Activated naive CD8-positive, alpha-beta T cell (primary cell): Measurements from ENCODE around the gene SLC3A2.
"Not testable (repeated sequence)": the region's sequence is repeated elsewhere in the genome, so short reads cannot be mapped to it uniquely, and the experiment has no call there.

Experiments used
- H3K27ac Mint-ChIP-seq: one replicate; pipeline ENCODE4 v1.8.0; 2021; ENCODE audit warnings: mixed read lengths
- H3K27me3 Mint-ChIP-seq: one replicate; pipeline ENCODE4 v1.8.0; 2021; ENCODE audit warnings: mixed read lengths
- H3K36me3 Mint-ChIP-seq: one replicate; pipeline ENCODE4 v1.8.0; 2021; ENCODE audit warnings: mixed read lengths
- H3K4me1 Mint-ChIP-seq: one replicate; pipeline ENCODE4 v1.8.0; 2021; ENCODE audit warnings: low read depth, mixed read lengths
- H3K4me3 Mint-ChIP-seq: one replicate; pipeline ENCODE4 v1.8.0; 2021; ENCODE audit warnings: mild to moderate bottlenecking, mixed read lengths
- H3K9me3 Mint-ChIP-seq: one replicate; pipeline ENCODE4 v1.8.0; 2021; ENCODE audit warnings: low read depth, mixed read lengths

SLC3A2 gene

DNA sequence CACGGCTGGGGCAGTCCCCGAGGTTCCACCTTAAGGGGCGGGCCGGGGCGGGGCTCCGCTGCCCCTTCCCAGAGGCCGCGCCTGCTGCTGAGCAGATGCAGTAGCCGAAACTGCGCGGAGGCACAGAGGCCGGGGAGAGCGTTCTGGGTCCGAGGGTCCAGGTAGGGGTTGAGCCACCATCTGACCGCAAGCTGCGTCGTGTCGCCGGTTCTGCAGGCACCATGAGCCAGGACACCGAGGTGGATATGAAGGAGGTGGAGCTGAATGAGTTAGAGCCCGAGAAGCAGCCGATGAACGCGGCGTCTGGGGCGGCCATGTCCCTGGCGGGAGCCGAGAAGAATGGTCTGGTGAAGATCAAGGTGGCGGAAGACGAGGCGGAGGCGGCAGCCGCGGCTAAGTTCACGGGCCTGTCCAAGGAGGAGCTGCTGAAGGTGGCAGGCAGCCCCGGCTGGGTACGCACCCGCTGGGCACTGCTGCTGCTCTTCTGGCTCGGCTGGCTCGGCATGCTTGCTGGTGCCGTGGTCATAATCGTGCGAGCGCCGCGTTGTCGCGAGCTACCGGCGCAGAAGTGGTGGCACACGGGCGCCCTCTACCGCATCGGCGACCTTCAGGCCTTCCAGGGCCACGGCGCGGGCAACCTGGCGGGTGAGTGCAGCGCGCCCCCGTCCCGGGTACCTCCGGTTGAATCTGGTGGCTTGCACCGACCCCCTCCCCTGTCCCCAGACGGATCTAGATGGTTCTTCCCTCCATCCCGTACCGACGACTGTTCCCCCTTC, at the start of gene SLC3A2:
Gene SLC3A2 (plus strand): TSS at position 94 of the 776 bp plus-strand sequence. CDS start 128 bp downstream, at position 222.
- Mint-ChIP-seq H3K9me3 (no peaks in the 10 kb centered on the region), H3K27ac (peak within 1 kb of the TSS; percentile 100), H3K4me3 (peak within 1 kb of the TSS; percentile 100), H3K36me3 (peaks cover 30% of the 10 kb centered on the region), H3K4me1 (peaks cover 44% of the 10 kb centered on the region), H3K27me3 (no peaks in the 10 kb centered on the region)

DNA sequence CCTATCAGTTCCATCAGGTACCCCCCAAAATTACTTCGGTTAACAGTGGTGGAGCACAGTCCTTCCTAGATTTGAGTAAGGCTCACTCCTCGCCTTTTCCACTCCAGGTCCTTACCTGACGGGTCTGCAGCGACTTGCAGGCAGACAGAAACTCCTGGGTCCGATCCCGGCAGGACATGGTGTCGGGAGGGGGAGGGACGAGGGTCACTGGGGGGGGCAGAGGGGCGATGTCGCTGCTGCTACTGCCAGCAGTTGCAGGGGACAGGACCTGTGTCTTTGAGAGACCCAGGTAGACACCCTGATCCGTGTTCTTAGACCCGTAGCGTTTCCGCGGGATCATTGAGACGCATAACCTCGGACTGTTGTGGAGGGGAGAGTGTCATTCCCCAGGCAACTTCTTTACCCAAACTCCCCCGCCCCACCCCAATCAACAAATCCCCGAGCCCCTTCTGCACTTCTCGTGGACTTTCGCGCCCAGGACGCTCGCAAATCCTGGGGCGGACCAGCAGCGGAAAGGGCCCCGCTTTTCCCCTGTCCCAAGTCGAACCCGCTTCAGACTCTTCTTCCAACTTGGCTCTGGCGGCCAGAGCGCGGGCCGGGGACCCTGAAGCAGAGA, 49.7 kb upstream of the SLC3A2 start:
- no peaks in the 10 kb centered on the region for H3K9me3 Mint-ChIP-seq
- no peaks in the 10 kb centered on the region for H3K27me3 Mint-ChIP-seq
- peaks cover 45% of the 10 kb centered on the region for H3K4me1 Mint-ChIP-seq
- peak overlapping the region; percentile 99 for H3K4me3 Mint-ChIP-seq
- H3K27ac Mint-ChIP-seq: peak overlapping the region; percentile 100
- H3K36me3 Mint-ChIP-seq: peaks cover 6% of the 10 kb centered on the region

DNA sequence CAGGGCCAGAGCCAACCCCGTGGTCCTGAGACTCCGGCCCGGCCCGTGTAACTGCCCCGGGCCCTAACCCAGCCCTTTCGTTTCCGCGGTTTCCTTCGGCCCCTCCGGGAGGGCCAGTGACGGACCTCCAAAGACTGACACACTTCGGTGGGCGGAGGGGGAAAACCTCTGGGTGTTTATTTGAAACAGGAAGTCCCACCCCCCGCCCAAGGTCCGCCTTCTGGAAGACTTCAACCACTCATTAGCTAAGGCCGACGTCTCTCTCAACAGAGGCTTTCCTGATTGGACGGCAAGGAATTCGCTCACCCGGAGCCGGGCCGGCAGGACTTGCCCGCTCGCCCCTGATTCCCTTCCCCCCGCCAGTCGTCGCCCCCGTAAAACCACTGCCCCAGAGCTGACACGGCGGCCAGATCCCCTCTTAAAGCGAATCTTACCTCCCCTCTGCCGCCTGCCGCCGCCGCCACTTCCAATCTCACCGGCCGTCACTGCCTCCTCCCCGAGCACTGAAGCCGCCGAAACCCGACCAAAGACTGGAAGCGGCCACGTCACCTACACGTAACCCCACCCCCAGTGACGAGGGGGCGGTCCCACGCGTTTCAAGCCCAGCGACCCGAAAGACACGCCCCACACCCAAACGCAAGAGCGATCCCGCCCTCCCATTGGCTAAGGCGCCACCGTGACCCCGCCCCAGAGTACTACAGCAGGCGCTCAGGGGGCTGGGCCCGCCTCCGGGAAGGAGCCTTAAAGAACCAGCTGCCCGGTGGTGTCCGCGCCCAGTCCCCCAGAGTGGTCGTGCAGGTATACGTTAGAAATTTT, 49.0 kb upstream of the SLC3A2 start, which contains the start of gene STX5:
Gene STX5 (minus strand): TSS at position 532 of the 816 bp plus-strand sequence. CDS start 808 bp downstream, outside the sequence.
- Mint-ChIP-seq H3K4me3 (peak within 1 kb of the TSS; percentile 99), H3K27ac (peak within 1 kb of the TSS; percentile 100), H3K36me3 (peaks cover 6% of the 10 kb centered on the region), H3K27me3 (no peaks in the 10 kb centered on the region), H3K4me1 (peaks cover 50% of the 10 kb centered on the region), H3K9me3 (no peaks in the 10 kb centered on the region)

DNA sequence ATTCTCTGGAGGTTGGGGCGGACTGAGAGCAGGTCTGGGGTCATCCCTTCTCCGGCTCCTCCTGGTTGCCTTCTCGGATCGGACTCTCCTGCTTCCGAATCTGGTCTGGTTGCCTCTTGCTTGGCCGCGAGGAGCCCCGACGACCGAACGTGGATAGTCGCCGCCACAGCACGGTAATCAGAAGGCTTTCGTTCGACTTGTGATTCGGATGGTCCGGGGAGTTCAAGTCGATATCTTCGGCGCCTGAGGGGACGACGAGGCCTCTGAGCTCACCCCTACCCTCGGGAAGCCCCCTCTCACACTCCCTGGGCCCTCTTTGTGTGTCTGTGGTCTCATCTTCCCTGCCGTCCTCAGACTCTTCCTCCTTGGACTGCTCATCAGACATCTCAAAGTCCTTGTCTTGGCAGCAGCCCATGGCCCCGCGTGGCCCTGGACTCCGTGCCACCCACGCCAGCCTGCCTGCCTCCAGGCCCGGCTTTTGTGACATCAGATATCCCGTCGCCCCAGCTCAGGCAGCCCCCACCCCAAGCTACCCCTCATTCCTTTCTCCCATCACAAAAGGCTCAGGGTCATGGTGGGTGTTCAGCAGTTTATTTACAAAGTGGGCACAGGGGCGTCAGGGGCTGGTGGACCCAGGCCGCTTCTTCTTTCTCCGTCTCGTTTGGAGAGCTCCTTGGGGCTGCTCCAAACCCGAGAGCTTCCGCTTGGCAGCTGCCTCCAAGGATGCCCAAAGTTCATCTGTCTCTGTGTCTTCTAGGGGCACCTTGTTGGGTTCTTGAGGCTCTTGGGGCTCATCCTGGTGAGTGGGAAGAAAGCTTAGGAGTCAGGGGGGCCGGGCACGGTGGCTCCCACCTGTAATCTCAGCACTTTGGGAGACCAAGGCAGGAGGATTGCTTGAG, 48.1 kb upstream of the SLC3A2 start, which contains the start of gene TEX54:
Gene TEX54 (minus strand): TSS at position 506 of the 899 bp plus-strand sequence.
- H3K4me3 Mint-ChIP-seq: peak within 1 kb of the TSS; percentile 99
- H3K27ac Mint-ChIP-seq: peak within 1 kb of the TSS; percentile 100
- no peaks in the 10 kb centered on the region for H3K27me3 Mint-ChIP-seq
- no peaks in the 10 kb centered on the region for H3K9me3 Mint-ChIP-seq
- peaks cover 5% of the 10 kb centered on the region for H3K36me3 Mint-ChIP-seq
- H3K4me1 Mint-ChIP-seq: peaks cover 51% of the 10 kb centered on the region

DNA sequence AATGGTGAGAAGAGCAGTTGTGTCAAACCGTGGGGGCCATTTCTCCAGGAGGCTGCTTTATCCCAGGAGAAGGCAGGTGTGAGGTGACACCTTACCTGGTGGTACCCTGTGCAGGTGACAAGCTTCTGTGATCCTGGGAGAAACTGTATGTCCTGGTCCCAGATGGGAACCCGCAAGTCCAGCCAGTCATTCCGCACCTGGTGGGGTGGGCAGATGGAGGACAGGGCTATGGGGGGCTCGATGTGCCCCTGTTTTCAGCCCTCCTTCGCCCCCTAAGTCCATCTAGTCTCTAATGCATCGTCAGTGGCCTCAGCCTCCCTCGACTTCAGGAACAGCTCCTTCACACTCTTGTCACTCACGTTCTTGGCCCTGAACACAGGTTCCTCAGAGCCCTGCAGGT, 45.4 kb upstream of the SLC3A2 start:
- peaks cover 6% of the 10 kb centered on the region for H3K36me3 Mint-ChIP-seq
- no peaks in the 10 kb centered on the region for H3K9me3 Mint-ChIP-seq
- peak overlapping the region; percentile 64 for H3K27ac Mint-ChIP-seq
- no peaks in the 10 kb centered on the region for H3K27me3 Mint-ChIP-seq
- H3K4me1 Mint-ChIP-seq: peaks cover 54% of the 10 kb centered on the region
- H3K4me3 Mint-ChIP-seq: peak overlapping the region; percentile 12

DNA sequence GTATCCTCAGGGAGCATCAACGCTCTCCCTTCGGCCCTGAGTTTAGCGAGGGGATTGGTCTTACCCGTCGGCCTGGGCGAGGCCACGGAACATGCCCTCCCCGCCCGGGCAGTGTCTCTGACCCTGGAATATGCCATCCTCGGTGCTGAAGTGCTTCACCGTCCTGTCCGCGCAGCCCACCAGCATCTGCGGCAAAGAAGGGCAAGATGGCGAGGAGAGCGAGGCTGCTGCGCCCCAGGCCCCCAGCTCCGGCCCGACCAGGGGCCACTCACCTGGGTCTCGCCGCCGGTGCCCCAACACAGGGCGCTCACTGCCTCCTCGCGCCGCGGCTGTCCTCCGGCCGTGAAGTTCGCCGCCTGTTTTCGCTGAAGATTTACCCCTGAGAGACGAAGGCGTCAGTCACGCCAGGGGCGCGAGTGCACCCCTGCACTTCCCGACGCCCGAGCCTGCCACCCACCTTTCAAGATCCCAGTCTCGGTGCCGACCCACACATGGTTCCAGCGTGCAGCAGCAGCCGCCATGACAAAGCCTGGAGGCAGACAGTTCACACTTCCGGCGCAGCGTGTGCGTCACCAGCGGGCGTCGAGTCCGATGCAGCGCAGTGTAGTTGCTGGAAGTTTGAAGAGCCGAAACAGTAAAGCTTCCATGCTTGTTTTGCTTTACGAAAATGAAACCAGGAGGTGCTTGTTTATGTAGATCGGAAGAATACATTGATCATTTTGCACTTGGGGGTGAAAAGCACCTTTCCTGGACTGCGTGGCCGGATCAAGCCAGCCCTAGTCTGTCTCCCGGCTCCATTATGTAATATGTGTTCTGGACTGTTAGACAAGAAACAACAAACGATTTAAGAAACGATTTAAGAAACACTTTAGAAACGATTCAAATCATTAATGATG, 41.4 kb upstream of the SLC3A2 start, which contains the start of gene WDR74:
Gene WDR74 (minus strand): TSS at position 541 of the 896 bp plus-strand sequence. CDS start 20 bp downstream, at position 521.
- Mint-ChIP-seq H3K4me3 (no peak within 1 kb of the TSS), H3K27me3 (no peaks in the 10 kb centered on the region), H3K4me1 (peaks cover 41% of the 10 kb centered on the region), H3K9me3 (no peaks in the 10 kb centered on the region), H3K27ac (no peak within 1 kb of the TSS), H3K36me3 (peaks cover 6% of the 10 kb centered on the region)

DNA sequence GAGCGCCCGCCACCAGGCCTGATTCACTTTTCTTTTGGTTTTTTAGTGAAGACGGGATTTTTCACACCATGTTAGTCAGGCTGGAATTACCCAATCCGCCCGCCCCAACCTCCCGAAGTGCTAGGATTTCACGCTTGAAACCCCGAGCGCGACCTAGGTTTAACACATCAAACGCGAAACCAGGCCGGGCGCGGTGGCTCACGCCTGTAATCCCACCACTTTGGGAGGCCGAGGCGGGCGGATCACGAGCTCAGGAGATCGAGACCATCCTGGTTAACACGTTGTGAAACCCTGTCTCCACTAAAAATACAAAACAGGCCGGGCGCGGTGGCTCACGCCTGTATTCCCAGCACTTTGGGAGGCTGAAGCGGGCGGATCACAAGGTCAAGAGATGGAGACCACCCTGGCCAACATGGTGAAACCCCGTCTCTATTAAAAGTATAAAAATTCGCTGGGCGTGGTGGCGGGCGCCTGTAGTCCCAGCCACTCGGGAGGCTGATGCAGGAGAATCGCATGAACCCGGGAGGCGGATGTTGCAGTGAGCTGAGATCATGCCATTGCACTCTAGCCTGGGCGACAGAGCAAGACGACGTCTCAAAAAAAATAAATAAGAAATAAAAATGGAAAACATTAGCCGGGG, 39.9 kb upstream of the SLC3A2 start:
- not testable (repeated sequence) for H3K36me3 Mint-ChIP-seq, H3K27me3 Mint-ChIP-seq, H3K27ac Mint-ChIP-seq

DNA sequence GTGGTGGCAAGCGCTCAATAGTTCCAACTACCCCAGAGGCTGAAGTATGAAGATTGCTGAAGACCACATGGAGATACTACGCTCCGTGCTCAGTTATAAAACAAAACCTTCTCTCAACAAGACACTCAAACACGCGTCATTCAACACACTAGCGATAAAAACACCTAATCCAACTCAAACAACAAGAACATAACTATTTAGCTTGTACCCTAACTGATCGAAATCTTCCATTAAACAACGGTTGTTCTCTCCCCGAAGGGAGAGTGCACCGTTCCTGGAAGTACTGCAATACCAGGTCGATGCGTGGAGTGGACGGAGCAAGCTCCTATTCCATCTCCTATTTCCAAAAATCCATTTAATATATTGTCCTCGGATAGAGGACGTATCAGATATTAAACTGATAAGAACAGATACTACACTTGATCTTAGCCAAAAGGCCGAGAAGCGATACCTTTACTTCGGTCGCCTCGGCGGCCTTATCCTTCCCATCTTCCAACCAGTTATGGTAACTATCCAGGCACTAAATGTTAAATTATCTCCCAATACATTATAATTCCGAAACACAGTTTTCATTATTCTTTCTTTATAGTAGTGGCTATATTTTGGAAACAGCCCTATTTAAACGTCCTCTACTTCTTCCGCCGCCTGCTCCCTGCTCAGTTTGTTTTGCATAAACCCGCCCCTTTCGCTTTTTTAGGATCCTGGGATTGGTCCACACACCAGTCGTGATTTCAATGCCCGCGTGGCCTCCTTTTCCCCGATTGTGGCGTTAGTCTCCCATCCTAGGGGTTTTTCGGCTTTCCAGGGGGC, 39.1 kb upstream of the SLC3A2 start:
- Mint-ChIP-seq H3K36me3 (peaks cover 6% of the 10 kb centered on the region), H3K4me3 (no peak overlapping the region), H3K4me1 (peaks cover 27% of the 10 kb centered on the region), H3K9me3 (no peaks in the 10 kb centered on the region), H3K27me3 (no peaks in the 10 kb centered on the region), H3K27ac (no peak overlapping the region)

More for the DNA sequence above, 39.9 kb upstream of the SLC3A2 start:
- H3K4me3 Mint-ChIP-seq, H3K9me3 Mint-ChIP-seq: not testable (repeated sequence)
- peaks cover 33% of the 10 kb centered on the region for H3K4me1 Mint-ChIP-seq

DNA sequence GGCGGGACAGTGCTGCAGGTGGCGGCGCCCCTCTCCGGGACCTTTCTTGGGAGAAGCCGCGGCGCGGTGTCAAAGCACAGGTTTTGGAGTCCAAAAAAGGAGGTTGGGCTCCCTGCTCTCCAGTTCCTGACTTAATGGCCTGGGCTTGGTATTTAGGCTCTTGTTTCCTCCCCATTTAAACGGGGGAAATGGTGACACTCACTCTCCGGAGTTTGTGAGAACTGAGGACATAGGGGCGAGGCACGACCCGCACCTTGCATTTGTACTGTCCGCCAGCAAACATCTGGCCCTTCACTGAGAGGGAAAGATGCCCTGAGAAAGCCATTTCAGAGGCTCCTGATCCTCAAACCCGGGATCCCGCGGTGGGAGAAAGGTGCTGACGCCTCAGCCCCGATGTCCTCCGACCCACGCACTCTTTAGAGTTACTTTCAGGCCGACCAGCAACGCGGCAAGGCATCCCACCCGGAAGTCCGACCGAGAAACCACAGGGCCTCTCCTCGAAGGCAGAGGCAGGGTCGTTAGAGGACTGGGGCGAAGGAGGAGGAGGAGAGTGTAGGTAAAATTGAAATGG, 38.4 kb upstream of the SLC3A2 start:
- Mint-ChIP-seq H3K9me3 (no peaks in the 10 kb centered on the region), H3K27me3 (no peaks in the 10 kb centered on the region), H3K27ac (no peak overlapping the region), H3K4me1 (peaks cover 25% of the 10 kb centered on the region), H3K36me3 (peaks cover 6% of the 10 kb centered on the region), H3K4me3 (no peak overlapping the region)

DNA sequence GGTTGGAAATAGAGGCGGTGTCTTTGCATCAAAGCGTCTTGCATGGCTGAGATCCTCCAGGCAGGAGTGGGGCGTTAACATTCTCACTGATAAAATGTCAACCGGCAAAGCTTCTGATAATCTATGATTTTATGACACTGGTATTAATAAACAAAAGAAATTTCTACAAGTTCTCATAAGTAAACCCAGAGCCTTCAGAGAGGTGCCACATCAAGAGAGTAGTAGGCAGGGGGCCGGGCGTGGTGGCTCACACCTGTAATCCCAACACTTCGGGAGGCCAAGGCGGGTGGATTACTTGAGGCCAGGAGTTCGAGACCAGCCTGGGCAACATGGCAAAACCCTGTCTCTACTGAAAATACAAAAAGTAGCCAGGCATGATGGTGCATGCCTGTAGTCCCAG, 37.8 kb upstream of the SLC3A2 start:
- not testable (repeated sequence) for H3K36me3 Mint-ChIP-seq, H3K4me3 Mint-ChIP-seq, H3K27me3 Mint-ChIP-seq, H3K9me3 Mint-ChIP-seq, H3K27ac Mint-ChIP-seq
- peaks cover 20% of the 10 kb centered on the region for H3K4me1 Mint-ChIP-seq

DNA sequence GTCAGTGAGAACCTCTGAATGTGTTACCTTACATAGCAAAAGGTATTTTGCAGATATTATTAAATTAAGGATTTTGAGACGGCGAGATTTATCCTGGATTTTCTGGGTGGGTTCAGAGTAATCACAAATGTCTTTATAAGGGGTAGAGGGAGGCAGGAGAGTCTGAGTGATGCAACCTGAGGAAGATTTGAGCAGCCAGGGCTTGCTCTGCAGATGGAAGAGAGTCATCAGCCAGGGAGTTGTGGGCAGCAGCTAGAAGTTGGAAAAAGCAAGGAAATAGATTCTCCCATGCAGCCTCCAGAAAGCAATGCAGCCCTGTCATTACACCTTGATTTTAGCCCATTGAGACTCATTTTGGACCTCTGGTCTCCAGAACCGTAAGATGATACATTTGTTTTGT, 37.2 kb upstream of the SLC3A2 start:
- H3K27ac Mint-ChIP-seq: peak overlapping the region; percentile 22

DNA sequence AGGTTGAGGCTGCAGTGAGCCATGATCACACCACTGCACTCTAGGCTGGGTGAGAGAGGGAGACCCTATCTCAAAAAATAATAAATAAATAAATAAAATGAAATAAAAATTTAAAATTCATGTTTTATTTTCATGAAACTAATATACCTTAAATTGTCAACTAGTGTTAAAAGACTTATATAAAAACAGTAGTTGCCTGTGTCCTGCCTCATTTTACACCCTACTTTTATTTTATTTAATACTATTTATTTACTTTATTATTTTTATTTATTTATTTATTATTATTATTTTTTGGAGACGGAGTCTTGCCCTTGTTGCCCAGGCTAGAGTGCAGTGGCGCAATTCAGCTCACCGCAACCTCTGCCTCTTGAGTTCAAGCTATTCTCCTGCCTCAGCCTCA, 36.5 kb upstream of the SLC3A2 start:
- Mint-ChIP-seq H3K4me3 (no peak overlapping the region), H3K27ac (no peak overlapping the region), H3K9me3 (no peaks in the 10 kb centered on the region), H3K36me3 (no peaks in the 10 kb centered on the region), H3K27me3 (no peaks in the 10 kb centered on the region), H3K4me1 (peaks cover 19% of the 10 kb centered on the region)

More for the DNA sequence above, 37.2 kb upstream of the SLC3A2 start:
- Mint-ChIP-seq H3K36me3 (peaks cover 2% of the 10 kb centered on the region), H3K4me3 (no peak overlapping the region), H3K27me3 (no peaks in the 10 kb centered on the region), H3K4me1 (peaks cover 20% of the 10 kb centered on the region), H3K9me3 (no peaks in the 10 kb centered on the region)
